Ramos (cell line): ENCODE results near the gene EEIG2.
"Not testable (repeated sequence)": the region's sequence is repeated elsewhere in the genome, so short reads cannot be mapped to it uniquely, and the experiment has no call there.

ENCODE experiments used
- in situ Hi-C: fragments of 300-500 bp; cut with MboI; formaldehyde crosslinking; loops from one replicate; pipeline ENCODE4 v1.14.3; 2022; ENCODE audit warnings: low sequenced_read_pairs; ENCODE audit not compliant: unreplicated experiment

EEIG2 gene

DNA sequence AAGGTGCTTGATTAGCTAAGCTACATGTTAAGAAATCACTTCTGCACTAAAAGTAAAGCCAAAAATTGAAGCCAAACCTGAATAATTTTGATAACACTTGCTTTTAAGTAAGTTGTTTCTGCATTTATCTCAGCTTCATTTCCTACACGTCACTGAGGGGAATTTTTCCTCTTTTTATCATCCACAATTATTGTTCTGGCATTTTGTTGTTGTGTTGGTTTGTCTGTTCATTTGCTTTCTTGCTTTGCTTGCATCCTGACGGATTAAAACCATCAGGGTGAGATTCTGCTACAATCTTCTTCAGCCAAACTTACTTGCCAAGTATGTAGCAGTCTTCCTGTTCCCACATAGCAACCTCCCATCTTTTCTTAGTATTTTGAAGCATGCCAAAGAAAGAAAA lies 18.0 kb upstream of the EEIG2 start:
- in situ Hi-C loops = no loop called here

DNA sequence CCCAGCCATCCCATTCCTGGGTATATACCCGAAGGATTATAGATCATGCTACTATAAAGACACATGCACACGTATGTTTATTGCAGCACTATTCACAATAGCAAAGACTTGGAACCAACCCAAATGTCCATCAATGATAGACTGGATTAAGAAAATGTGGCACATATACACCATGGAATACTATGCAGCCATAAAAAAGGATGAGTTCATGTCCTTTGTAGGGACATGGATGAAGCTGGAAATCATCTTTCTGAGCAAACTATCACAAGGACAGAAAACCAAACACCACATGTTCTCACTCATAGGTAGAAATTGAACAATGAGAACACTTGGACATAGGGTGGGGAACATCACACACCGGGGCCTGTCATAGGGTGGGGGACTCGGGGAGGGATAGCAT lies 12.4 kb upstream of the EEIG2 start:
- in situ Hi-C loops = not testable (repeated sequence)

DNA sequence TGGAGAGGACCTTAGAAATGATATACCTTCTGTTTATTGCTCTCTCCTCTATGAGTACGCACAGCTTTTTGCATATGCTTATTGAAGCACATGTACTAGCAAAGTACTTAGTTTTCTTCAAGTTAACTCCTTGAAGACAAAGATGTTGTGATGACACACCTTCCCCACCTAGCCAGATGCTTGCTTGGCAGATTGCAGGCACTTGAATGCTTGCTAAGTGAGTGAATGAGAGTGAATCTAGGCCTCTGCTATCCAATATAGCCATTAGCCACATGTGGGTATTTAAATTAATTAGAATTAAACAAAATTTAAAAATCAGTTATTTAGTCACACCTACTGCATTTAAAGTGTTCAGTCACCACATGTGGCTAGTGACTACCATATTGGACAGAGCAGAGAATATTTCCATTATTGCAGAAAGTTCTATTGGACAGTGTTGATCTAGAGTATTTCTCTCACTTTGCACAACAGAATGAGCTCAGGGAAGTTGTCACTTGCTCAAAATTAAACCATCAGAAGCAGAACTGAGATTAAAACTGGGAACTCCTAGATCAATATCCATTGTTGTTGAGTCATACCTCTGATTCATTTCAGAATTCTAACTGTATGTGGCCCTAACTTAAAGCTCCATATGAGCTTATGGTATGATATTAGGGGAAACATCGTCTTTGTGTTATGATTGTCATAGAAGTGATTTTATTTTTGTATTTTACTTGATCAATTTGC lies 8.6 kb upstream of the EEIG2 start:
- in situ Hi-C loops = no loop called here

DNA sequence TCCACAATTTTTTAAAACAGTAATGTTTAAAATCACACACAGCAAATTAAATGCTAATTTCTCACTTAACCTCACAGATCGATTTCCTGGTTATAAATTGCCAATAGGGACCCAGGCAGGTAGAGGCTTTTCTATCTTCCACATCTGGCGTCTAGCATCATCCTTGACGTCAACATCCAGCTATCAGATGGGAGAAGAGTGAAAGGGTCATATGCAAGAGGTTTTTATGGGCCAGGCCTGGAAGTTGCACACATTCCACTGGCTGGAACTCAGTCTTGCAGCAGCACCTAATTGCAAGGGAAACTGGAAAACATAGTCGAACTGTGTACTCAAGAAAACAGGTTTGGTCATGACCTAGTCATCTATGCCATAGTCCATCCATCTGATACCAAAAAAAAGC lies 6.0 kb upstream of the EEIG2 start:
- in situ Hi-C loops = no loop called here

DNA sequence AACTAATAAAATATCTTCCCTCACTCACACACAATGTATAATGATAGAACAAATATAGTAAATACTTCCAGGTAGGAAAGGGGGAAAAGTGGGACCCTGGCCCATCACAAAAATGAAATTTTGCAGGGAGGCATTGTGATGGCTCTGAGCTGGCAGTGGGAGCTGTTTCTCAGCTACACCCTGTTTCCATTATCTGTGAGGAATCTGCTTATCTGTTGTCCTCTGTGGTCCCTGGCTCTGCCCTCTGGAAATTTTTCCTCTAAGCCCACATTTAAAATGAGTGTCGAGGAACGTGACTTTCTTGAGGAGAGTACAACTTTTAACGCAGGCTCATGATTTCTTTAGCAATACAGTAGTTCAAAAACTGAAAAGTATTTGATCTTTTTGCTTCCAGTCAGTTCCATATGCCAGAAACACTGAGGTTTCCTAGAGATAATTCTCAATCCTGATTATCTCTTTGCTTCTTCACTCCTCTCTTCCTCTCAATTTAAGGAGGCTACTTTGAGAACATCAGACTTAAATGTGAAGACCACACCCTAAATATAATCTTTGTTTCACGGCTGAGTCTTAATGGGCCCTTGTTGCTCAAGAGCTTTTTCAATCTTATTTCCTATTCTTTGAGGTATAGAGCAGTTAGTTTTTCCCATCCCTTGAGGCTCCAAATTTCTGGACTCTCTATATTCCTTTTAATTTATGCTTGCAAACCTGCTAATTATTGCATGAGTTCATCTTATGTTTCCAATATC lies 5.0 kb upstream of the EEIG2 start:
- in situ Hi-C loops = no loop called here

DNA sequence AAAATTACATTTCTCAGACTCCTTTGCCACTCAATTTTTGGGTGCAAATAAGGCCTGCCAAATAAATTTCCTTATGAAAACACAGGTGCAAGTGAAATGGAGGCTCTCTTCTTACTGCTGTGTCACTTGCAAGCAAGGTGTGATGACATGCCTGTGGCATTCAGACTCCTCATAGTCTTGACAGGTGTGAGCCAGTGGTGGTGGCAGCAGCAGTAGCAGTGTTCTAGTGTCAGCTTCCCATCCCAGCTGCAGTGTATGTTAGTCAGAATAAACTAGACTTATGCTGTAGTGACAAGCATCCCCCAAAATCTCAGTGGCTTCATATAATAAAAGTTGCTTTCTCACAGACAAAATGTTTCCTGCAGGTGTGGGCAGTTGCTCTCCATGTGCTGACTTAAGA lies 3.8 kb upstream of the EEIG2 start:
- in situ Hi-C loops = no loop called here

DNA sequence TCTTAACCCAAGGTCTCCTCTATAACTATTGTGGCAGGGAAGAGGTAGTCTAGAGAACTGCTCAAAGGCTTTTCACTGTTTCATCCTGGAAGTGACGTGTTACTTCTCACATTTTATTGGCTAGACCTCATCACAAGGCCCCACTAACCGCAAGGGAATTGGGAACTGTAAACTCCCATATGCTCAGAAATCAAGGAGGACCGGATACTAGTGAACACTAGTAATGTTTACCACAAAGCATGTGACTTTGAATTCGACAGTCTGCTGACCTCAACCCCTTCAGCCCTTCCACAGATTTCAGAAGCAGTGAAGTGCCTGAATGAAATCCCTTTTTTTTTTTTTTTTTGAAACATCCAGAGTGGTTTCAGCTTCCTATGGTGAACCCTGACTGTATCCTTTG lies 3.4 kb upstream of the EEIG2 start:
- in situ Hi-C loops = no loop called here

DNA sequence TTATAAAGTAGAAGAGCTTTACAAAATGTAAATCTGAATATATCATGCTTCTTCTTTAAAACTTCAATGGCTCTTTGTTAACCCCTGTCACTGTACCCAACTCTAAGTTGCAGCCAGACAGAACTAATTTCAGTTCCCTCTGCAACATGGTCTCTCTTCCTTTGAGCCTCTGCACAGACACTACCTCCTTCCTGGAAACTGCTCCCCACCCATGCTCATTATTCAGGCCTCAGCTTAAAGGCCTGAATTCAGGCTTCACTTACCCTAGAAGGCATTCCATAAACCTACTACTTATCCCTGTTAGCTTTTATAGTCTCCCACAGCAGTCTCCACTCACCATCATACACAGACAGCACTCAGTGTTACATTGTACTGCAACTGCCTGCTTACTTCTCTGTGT lies 2.6 kb upstream of the EEIG2 start:
- in situ Hi-C loops = no loop called here

DNA sequence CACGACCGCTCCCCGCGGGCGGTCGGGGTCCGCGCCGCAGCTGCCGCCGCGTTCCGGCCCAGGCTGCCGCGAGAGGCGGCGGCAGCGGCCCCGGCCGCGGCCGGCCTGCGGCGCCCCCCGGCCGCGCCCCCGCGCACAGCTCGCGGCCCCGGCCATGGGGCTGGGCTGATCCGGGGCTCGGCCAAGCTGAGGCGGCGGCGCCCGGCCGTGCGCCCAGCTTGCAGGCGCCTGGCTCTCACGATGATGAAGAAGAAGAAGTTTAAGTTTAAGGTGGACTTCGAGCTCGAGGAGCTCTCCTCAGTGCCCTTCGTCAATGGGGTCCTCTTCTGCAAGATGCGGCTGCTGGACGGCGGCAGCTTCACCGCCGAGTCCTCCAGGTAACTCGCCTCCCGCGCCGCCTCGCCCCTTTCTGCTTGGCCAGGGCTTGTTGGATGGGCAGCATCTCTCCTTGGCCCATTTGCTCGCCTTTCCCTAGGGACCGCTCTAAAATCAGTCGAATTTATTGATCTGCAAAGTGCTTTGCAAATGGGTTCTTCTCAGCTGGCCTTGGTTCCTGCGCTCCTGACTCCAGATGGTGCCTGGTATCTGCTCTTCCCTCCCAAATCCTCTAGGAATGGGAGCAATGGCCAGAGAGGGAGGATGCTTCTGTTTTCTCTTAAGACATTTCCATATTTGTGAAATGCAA lies 431 bp downstream of the EEIG2 start:
- in situ Hi-C loops = no loop called here

DNA sequence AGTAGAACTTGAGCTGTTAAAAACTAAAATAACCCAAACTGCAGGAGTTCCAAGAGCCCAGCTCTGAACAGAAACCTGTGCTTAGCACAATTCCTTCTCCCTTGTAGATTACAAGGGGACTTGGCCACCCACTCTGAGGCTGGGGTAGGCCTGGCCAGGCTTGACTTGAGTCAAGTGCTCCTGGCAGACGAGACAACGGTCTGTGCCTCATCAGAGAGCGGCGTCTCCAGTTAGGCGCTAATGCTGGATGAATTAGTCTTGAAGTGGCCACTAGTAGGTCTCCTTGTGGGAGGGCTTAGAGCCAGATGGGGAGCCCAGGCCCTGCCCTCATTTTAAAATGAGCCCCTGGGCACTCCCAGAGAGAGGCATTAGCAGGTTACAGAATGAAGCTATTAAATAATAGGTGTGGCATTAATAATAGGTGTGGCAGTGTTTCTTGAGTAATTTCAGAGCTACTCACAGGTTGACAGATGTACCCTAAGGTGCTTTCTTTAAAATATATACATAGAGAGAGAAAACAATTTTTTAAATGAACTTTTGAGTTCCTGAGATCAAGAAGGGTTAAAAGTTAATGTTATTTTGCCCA lies 1.1 kb downstream of the EEIG2 start:
- in situ Hi-C loops = no loop called here

DNA sequence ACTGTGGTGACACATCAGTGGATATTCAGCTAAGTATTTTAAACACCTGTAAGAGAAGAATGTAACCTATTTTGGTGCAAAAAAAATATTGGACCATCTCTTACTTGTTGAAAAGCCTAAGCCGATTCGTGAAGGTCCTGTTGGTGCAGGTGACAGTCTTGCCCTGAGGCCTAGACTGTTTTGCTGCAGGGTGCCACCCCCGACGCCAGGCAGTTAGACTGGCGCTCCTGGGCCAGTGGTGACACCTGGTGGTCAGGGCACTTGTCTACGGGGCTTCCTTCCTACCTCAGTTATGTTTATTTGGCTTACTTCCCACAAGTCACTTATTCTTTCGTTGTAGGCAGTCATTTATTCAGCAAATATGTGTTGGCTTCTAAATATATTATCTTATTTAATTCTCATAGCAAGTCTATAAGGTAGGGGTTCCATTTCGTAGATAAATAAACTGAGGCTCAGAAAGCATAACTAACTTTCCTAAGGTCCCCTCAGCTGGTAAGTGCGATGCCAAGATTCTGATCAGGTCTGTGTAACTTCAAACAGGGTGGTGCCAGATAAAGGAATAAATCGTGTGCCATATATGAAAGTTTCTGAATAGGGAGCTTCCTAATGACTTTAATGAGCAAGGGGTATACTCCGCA lies 1.9 kb downstream of the EEIG2 start:
- in situ Hi-C loops = no loop called here

DNA sequence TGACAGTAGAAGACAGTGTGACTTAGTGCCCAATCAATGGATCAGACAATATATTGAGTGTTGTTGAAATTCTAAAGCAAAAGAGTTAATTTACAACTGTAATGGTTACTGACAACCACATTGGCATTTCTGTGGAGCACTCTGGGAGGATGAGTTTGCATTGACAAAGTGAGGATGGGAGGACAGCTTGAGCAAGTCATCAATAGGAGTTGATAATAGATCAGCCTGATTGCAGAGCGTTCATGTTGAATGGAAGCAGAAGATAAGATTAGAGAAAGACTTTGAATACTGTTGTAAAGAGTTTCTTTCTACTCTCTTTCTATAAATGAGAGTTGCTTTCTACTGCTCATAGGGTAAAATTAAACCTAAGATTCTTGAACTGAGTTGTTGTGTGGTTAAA lies 3.9 kb downstream of the EEIG2 start:
- in situ Hi-C loops = no loop called here

DNA sequence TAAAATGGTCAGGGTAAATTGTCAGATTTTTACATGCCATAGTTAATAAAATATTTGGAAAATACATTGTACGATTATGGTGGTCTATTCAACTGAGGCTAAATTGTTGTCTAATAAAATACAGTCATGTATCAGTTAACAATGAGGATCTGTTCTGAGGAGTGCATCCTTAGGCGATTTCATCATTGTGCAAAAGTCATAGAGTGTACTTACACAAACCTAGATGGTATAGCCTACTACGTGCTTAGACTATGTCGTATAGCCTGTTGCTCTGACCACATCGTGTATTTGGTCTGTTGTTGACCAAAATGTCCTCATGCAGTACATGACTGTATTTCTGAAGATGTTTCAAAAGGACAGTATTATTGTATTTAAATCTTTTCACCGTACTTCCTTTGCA lies 5.2 kb downstream of the EEIG2 start:
- in situ Hi-C loops = no loop called here

DNA sequence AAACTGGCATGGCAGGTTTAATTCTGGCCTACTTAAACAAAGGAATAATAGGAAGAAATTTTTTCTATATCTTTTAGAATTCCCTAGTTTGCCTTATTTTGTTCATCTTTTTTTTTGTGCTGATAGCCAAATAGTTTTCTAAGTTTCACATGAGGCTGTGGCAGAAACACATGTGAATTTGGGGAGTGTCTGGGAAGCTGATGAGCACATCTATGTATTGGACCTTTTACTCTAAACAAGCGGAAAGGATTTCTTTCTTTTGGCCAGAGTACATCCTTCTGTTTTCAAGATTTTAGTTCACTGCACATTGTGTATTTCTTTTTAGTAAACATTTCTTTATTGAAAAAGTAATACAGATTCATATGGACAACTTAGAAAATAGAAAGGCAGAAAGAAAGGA lies 5.6 kb downstream of the EEIG2 start:
- in situ Hi-C loops = no loop called here

DNA sequence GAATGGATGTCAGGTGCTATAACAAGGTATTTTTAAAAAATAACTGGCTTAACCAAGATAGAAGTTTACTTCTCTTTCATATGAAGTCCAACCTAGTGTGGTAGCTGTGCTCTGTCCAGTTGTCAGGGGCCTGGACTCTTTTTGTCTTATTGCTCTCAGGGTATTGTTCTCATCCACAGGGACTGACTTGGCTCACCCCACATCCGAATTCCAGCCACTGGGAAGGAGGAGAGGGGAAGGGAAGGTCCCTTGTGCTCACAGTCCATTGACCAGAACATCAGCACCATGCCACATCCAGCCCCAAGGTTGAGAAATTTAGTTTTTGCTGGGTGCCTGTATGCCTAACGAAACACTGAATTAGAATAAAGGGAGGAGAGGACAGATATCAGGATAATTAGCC lies 8.7 kb downstream of the EEIG2 start:
- in situ Hi-C loops = no loop called here

DNA sequence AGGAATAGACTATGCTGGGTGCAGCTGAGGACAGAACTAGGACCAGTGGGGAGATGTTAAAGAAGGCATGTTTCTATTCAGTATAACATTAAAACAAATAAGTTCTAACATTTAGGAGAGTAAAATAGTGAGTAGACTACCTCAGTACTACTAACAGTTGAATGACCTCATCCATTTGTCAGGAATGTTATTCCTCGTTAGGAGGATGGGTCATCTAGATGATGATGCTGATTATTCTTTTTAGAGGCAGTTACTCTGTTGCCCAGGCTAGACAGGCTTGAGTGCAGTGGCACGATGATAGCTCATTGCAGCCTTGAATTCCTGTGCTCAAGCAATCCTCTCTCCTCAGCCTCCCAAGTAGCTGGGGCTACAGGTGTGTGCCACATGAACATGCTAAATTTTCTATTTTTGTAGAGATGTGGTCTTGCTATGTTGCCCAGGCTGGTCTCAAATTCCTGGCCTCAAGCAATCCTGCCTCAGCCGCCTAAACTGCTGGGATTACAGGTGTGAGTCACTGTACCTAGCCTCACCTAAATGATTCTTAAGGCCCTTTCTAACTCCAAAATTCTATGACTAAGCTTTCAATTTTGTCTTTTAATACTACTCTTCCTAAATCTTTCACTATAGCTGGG lies 9.3 kb downstream of the EEIG2 start:
- in situ Hi-C loops = no loop called here

DNA sequence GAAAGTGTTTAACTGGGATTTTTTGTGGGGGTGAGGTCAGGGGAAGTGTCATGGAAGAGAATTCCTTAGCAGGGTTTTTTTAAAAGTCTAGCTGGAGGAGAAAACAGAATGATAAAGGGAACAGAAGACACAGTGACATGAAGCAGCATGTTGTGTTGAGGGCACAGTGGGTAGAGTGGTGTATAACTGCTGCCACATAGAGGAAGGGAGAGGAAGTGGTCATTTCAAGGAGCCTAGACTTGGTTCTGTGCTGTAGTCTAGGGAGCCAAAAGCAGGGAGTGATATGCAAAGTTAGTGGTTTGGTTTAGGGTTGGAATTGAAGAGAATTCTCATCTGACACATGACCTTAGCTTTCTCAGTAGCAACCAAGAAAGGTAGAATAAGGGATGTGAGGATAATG lies 10.2 kb downstream of the EEIG2 start:
- in situ Hi-C loops = no loop called here

DNA sequence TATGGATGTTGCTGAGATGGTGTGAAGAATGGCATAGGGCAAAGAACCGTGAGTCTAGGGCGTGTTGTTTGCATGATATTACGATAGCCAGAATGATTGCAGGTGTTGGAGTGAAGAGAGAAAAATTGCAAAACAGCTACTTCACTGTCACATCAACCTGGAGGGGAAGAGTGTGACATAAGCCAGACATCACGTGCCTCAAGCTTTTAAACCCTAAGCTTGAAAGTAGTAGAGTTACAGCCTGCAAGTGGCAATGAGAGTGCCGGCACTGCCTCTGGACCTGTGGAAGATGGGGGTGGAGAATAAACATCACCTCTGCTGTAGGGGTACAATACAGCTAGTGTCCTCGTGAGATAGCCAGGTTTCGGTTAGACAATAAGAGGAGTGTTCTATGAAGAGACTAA lies 11.1 kb downstream of the EEIG2 start:
- in situ Hi-C loops = no loop called here

DNA sequence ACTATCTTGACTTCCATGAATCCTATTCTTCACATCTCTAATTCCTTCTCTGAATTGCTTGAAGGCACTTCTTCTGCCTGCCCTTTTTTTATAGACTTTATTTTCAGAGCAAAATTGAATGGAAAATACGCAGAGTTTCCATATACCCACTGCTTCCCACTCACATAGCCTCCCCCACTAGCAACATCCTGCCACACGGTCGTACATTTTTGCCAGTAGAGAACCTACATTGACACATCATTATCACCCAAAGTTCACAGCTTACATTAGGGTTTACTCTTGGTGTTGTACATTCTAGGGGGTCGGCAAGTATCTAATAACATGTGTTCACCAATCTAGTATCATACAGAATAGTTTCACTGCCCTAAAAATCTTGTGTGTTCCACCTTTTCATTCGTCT lies 12.3 kb downstream of the EEIG2 start:
- in situ Hi-C loops = no loop called here

DNA sequence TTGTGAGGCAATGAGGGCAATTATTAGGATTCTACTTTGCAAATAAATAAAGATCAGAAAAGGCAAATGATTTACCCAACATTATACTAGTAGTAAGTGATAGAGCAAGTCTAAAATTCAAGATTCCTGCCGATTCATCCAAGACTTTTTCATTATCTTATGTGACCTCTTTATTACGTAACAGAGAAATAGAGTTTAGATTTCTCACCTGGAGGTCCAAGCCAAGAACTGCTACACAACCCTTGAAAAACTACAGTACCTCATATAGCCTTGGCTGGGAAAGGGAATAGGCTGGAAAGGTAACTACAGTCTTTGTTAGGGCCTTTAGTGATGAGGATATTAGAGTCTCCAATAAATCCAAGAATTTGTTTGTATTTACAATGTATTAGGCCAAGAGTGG lies 13.3 kb downstream of the EEIG2 start:
- in situ Hi-C loops = no loop called here
